HG02610 (cell line): Measurements from ENCODE around the gene CLPTM1.
"Not testable (repeated sequence)": the region's sequence is repeated elsewhere in the genome, so short reads cannot be mapped to it uniquely, and the experiment has no call there.

Experiments used
- ATAC-seq: cut with Tn5 transposase; IDR thresholded peaks from one replicate; pipeline ENCODE4 v1.9.1; 2021; ENCODE audit warnings: mild to moderate bottlenecking, moderate library complexity; ENCODE audit not compliant: unreplicated experiment

Gene CLPTM1, protein sequence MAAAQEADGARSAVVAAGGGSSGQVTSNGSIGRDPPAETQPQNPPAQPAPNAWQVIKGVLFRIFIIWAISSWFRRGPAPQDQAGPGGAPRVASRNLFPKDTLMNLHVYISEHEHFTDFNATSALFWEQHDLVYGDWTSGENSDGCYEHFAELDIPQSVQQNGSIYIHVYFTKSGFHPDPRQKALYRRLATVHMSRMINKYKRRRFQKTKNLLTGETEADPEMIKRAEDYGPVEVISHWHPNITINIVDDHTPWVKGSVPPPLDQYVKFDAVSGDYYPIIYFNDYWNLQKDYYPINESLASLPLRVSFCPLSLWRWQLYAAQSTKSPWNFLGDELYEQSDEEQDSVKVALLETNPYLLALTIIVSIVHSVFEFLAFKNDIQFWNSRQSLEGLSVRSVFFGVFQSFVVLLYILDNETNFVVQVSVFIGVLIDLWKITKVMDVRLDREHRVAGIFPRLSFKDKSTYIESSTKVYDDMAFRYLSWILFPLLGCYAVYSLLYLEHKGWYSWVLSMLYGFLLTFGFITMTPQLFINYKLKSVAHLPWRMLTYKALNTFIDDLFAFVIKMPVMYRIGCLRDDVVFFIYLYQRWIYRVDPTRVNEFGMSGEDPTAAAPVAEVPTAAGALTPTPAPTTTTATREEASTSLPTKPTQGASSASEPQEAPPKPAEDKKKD

DNA sequence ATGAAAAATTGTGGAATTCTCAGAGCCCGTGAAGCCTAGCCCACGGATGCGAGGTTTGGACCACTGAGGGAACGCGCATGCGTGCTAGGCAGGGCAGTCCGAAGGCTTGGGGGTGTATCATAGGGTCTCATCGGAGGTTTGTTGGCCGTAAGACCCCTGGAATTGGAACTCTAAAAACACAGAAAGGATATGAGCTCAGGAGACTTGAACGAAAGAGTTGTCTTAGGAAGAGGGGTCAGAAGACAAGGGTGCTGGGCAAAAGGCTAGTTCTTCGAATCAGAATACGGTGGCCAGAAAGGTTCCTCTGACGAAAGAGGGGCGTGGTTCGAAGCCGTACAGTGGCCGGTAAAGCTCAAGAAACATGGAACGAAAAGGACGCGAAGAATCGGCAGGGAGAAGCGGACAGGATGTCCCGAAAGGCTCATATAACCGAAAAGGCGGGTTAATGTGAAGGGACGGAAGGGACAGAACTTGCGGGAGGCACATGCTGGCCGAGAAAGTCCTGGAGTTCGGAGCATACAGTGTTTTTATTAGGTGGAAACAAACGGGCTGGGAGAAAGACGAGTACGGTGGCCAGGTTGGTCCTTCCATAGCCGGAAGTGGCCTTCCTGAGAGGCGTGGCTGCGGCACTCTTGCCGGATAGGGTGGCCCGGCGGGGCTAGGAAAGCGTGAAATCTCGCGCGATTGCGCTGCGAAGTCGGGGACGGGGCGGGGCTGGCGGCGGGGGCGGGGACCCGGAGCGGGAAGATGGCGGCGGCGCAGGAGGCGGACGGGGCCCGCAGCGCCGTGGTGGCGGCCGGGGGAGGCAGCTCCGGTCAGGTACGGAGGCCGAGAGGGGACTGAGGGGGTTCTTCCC is at the start of gene CLPTM1:
TSS of gene CLPTM1 (plus strand) at position 732 of the 856 bp plus-strand sequence. CDS start at position 748, 16 bp downstream.
- ATAC-seq, result peak; percentile 74

DNA sequence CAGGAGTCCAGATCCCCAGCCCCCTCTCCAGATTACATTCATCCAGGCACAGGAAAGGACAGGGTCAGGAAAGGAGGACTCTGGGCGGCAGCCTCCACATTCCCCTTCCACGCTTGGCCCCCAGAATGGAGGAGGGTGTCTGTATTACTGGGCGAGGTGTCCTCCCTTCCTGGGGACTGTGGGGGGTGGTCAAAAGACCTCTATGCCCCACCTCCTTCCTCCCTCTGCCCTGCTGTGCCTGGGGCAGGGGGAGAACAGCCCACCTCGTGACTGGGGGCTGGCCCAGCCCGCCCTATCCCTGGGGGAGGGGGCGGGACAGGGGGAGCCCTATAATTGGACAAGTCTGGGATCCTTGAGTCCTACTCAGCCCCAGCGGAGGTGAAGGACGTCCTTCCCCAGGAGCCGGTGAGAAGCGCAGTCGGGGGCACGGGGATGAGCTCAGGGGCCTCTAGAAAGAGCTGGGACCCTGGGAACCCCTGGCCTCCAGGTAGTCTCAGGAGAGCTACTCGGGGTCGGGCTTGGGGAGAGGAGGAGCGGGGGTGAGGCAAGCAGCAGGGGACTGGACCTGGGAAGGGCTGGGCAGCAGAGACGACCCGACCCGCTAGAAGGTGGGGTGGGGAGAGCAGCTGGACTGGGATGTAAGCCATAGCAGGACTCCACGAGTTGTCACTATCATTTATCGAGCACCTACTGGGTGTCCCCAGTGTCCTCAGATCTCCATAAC is 49.6 kb upstream of the CLPTM1 start, which contains the start of gene APOE:
TSS of gene APOE (plus strand) at position 360 of the 724 bp plus-strand sequence. CDS start 829 bp downstream, outside the sequence.
- ATAC-seq, result no peak

DNA sequence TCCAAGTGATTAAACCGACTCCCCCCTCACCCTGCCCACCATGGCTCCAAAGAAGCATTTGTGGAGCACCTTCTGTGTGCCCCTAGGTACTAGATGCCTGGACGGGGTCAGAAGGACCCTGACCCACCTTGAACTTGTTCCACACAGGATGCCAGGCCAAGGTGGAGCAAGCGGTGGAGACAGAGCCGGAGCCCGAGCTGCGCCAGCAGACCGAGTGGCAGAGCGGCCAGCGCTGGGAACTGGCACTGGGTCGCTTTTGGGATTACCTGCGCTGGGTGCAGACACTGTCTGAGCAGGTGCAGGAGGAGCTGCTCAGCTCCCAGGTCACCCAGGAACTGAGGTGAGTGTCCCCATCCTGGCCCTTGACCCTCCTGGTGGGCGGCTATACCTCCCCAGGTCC is 47.6 kb upstream of the CLPTM1 start:
- no peak for ATAC-seq

DNA sequence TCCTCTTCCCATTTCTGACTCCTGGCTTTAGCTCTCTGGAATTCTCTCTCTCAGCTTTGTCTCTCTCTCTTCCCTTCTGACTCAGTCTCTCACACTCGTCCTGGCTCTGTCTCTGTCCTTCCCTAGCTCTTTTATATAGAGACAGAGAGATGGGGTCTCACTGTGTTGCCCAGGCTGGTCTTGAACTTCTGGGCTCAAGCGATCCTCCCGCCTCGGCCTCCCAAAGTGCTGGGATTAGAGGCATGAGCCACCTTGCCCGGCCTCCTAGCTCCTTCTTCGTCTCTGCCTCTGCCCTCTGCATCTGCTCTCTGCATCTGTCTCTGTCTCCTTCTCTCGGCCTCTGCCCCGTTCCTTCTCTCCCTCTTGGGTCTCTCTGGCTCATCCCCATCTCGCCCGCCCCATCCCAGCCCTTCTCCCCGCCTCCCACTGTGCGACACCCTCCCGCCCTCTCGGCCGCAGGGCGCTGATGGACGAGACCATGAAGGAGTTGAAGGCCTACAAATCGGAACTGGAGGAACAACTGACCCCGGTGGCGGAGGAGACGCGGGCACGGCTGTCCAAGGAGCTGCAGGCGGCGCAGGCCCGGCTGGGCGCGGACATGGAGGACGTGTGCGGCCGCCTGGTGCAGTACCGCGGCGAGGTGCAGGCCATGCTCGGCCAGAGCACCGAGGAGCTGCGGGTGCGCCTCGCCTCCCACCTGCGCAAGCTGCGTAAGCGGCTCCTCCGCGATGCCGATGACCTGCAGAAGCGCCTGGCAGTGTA is 46.9 kb upstream of the CLPTM1 start:
- ATAC-seq, result no peak

DNA sequence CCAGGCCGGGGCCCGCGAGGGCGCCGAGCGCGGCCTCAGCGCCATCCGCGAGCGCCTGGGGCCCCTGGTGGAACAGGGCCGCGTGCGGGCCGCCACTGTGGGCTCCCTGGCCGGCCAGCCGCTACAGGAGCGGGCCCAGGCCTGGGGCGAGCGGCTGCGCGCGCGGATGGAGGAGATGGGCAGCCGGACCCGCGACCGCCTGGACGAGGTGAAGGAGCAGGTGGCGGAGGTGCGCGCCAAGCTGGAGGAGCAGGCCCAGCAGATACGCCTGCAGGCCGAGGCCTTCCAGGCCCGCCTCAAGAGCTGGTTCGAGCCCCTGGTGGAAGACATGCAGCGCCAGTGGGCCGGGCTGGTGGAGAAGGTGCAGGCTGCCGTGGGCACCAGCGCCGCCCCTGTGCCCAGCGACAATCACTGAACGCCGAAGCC is 46.3 kb upstream of the CLPTM1 start:
- no peak for ATAC-seq

DNA sequence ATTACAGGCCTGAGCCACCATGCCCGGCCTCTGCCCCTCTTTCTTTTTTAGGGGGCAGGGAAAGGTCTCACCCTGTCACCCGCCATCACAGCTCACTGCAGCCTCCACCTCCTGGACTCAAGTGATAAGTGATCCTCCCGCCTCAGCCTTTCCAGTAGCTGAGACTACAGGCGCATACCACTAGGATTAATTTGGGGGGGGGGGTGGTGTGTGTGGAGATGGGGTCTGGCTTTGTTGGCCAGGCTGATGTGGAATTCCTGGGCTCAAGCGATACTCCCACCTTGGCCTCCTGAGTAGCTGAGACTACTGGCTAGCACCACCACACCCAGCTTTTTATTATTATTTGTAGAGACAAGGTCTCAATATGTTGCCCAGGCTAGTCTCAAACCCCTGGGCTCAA is 45.4 kb upstream of the CLPTM1 start:
- ATAC-seq, result no peak

DNA sequence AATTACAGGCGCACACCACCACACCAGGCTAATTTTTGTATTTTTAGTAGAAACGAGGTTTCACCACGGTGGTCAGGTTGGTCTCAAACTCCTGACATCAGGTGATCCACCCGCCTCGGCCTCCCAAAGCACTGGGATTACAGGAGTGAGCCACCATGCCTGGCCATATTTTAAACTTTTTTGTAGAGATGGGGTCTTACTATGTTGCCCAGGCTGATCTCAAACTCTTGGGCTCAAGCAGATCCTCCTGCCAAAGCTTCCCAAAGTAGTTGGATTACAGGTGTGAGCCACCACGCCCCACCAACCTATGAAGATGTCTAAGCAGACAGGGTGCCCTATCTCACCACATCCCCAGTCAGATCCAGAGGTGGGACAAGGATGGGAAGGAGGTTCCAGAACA is 43.3 kb upstream of the CLPTM1 start:
- not testable (repeated sequence) for ATAC-seq

DNA sequence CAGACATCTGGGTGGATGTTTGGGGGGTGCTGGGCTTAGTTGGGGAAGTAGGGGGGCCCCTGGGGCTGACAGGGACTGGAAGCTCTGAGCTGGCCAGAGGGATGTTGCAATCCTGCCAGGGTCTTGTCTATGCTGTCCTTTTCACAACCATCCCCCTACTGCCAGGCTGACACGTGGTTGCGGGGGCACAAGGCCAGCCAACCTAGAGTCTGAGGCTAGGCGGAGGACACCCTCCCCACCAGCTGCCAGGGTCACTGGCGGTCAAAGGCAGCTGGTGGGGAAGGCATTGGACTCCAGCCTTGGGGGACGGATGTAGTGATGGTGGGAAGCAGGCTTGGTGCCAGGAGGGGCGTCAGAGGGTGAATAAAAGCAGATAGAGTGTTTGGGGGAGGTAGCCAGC is 42.3 kb upstream of the CLPTM1 start:
- no peak for ATAC-seq

DNA sequence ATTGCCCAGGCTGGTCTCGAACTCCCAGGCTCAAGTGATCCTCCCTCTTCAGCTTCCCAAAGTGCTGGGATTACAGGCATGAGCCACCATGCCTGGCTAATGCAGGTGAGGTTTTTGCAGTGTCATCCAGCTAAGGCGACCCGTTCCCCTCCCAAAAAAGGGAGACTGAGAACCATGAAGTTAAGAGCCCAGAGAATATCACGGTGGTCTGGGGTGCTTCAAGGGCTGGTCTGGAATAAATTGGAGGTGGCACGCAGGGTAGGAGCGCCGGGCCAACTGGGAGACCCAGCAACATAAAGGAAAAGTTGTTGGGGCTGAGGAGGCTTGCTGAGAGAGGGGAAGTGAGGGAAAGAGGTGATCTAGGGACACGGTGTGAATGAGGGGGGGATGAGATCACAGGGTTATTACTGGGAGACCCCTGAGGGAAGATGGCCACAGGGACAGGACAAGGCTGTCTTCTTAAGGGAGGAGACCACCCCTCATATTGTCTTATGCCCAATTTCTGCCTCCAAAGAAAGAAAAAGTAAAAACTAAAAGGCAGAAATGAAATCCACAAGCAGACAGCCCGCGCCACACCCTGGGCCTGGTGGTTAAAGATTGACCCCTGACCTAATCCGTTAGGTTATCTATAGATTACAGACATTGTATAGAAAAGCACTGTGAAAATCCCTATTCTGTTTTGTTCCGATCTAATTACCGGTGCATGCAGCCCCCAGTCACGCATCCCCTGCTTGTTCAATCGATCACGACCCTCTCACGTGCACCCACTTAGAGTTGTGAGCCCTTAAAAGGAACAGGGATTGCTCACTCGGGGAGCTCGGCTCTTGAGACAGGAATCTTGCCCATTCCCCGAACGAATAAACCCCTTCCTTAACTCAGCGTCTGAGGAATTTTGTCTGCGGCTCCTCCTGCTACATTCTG is 41.4 kb upstream of the CLPTM1 start:
- ATAC-seq, result not testable (repeated sequence)

DNA sequence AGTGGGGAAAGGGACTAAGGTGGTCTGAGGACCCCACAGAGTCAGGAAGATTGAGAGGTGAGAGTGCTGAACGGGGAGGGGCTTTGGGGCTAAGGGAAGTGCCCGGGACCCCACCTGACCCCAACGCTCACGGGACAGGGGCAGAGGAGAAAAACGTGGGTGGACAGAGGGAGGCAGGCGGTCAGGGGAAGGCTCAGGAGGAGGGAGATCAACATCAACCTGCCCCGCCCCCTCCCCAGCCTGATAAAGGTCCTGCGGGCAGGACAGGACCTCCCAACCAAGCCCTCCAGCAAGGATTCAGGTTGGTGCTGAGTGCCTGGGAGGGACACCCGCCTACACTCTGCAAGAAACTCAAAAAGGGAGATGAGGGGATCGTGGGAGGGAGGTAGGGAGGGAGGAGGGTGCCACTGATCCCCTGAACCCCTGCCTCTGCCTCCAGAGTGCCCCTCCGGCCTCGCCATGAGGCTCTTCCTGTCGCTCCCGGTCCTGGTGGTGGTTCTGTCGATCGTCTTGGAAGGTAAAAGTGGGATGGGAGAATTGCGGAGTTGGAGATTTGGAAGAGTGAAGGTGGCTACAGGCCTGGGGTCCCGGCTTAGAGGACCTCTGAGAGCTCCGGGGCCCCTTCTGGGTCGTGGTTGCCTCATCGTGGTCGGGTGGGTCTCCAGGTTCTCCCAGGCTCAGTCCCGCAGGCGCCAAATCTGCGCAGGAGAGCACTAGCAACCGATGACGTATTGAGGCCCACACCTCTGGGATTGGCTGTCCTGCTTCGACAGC is 40.6 kb upstream of the CLPTM1 start, which contains the start of gene APOC1:
TSS of gene APOC1 (plus strand) at position 176 of the 774 bp plus-strand sequence. CDS start at position 460, 284 bp downstream.
- peak; percentile 90 for ATAC-seq

DNA sequence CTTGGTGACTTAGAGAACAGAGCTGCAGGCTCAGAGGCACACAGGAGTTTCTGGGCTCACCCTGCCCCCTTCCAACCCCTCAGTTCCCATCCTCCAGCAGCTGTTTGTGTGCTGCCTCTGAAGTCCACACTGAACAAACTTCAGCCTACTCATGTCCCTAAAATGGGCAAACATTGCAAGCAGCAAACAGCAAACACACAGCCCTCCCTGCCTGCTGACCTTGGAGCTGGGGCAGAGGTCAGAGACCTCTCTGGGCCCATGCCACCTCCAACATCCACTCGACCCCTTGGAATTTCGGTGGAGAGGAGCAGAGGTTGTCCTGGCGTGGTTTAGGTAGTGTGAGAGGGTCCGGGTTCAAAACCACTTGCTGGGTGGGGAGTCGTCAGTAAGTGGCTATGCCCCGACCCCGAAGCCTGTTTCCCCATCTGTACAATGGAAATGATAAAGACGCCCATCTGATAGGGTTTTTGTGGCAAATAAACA is 30.9 kb upstream of the CLPTM1 start:
- ATAC-seq, result no peak

DNA sequence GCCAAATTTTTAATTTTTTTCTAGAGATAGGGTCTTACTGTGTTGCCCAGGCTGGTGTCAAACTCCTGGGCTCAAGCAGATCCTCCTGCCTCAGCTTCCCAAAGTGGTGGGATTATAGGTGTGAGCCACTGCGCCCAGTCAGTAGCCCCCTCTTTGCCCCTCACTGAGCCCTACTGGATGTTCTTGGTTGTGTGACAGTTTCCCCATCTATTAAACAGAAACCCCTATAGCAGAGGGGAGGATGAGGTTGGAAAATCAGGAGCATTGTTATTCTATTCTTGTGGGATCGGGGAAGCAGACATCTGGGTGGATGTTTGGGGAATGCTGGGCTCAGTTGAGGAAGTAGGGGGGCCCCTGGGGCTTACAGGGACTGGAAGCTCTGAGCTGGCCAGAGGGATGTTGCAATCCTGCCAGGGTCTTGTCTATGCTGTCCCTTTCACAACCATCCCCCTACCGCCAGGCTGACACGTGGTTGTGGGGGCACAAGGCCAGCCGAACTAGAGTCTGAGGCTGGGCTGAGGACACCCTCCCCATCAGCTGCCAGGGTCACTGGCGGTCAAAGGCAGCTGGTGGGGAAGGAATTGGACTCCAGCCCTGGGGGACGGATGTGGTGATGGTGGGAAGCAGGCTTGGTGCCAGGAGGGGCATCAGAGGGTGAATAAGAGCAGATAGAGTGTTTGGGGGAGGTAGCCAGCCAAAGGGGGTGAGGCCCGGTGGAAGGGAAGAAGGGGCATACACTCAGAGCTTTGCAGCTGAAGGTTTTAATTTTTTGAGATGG is 29.9 kb upstream of the CLPTM1 start:
- no peak for ATAC-seq

DNA sequence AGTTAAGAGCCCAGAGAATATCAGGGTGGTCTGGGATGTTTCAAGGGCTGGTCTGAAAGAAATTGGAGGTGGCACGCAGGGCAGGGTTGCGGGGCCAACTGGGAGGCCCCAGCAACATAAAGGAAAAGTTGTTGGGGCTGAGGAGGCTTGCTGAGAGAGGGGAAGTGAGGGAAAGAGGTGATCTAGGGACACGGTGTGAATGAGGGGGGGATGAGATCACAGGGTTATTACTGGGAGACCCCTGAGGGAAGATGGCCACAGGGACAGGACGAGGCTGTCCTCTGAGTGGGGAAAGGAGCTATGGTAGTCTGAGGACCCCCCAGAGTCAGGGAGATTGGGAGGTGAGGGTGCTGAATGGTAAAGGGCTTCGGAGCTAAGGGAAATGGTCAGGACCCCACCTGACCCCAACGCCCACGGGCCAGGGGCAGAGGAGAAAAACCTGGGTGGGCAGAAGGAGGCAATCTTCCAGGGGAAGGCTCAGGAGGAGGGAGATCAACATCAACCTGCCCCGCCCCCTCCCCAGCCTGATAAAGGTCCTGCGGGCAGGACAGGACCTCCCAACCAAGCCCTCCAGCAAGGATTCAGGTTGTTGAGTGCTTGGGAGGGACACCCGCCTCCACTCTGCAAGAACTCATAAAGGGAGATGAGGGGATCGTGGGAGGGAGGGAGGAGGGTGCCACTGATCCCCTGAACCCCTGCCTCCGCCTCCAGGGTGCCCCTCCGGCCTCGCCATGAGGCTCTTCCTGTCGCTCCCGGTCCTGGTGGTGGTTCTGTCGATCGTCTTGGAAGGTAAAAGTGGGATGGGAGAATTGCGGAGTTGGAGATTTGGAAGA is 28.7 kb upstream of the CLPTM1 start:
- not testable (repeated sequence) for ATAC-seq

DNA sequence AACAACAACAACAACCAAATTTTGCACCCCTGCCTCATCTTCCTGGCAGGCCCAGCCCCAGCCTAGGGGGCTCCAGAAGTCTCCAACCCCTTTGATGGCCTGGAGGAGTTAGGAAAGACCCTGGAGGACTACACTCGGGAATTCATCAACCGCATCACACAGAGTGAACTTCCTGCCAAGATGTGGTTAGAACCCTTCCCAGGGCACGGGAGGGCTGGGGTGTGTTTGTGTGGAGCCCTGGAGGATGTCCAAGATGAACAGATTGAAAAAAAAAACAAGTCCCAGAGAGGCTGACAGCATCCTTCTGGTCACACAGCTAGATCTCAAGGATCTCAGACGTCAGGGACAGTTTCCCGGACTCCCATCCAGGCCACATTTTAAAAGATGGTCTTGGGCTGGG is 27.4 kb upstream of the CLPTM1 start:
- ATAC-seq, result no peak

DNA sequence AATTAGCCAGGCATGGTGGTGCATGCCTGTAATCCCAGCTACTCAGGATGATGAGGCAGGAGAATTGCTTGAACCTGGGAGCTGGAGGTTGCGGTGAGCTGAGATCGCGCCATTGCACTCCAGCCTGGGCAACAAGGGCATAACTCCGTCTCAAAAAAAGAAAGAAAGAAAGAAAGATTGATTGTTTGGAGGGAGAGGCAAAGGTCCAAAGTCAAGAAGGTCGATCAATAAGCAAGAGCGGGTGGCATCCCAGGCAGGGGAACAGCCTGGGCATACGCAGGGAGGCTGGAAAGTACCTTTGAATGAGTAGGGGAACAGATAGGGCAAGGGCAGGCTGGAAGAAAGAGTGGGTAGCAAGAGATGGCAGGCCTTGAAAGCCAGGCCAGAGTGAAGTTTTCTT is 25.1 kb upstream of the CLPTM1 start:
- ATAC-seq, result no peak

DNA sequence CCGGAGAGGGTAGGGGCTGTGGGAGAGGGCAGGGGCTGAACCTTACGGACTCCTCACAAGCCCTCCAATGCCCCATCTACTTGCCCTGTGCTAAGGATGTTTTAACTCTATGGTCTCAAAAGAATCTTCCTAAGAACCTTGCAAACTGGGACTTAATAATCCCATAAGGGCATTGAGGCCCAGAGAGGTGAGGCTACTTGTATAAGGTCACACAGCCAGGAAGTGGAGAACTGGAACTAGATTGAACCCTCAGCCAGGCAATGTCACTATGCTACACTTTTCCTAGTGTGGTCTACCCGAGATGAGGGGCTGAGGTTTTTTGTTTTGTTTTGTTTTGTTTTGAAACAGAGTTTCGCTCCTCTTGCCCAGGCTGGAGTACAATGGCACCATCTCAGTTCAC is 23.6 kb upstream of the CLPTM1 start:
- no peak for ATAC-seq
